HEK293 (cell line): ENCODE results near the gene CTBP2.
A peak's percentile ranks its signal among the peaks of the same experiment; 100 is the strongest.

Experiments used
- CTCF ChIA-PET: fragments of 350-600 bp; formaldehyde crosslinking; extraction: SDS; loops from one replicate; lab custom pipeline; 2021; ENCODE audit warnings: antibody characterized with exemption; lab: Yijun Ruan, JAX
- POLR2A ChIA-PET: fragments of 300-600 bp; formaldehyde crosslinking; extraction: SDS; loops from one replicate; lab custom pipeline; 2020; ENCODE audit warnings: antibody characterized with exemption, inconsistent platforms; lab: Yijun Ruan, JAX
- H3K27ac ChIP-seq: fragments of 200-500 bp; sonication (Bioruptor generic); 2 replicates; pipeline ENCODE4 v1.5.1; 2014; ENCODE audit warnings: low read depth, low read length, control low read depth, inconsistent platforms; ENCODE audit errors: extremely low read depth
- H3K36me3 ChIP-seq, 2 experiments: fragments of 200-500 bp in 1 of 2; sonication (Bioruptor generic) in 1 of 2; 1 replicate in 1 of 2; 2 replicates in 1 of 2; pipeline ENCODE4 v1.5.1; 2014 to 2017; ENCODE audit warnings: inconsistent platforms in 2 of 2, low read length in 2 of 2; ENCODE audit not compliant: control insufficient read depth in 2 of 2, insufficient read depth in 1 of 2
- H3K4me1 ChIP-seq: fragments of 200-500 bp; sonication (Bioruptor generic); 2 replicates; pipeline ENCODE4 v1.5.1; 2014; ENCODE audit warnings: mild to moderate bottlenecking, low read length, inconsistent platforms; ENCODE audit not compliant: control insufficient read depth, insufficient read depth
- H3K4me3 ChIP-seq: 2 replicates; pipeline ENCODE4 v1.5.1; 2011; ENCODE audit warnings: low read depth, mild to moderate bottlenecking, control low read depth, low read length, moderate library complexity
- H3K9me3 ChIP-seq: fragments of 200-500 bp; sonication (Bioruptor generic); 2 replicates; pipeline ENCODE4 v1.5.1; 2014; ENCODE audit warnings: low read depth, low read length, inconsistent platforms; ENCODE audit not compliant: control insufficient read depth, insufficient read depth
- KLF9 ChIP-seq: fragments of 450-650 bp; formaldehyde crosslinking; IDR thresholded peaks from 2 replicates; pipeline ENCODE4 v1.5.1; 2016; ENCODE audit warnings: missing biosample characterization, missing genetic modification characterization, low read depth
- REPIN1 ChIP-seq: fragments of 450-650 bp; formaldehyde crosslinking; IDR thresholded peaks from 2 replicates; pipeline ENCODE4 v1.5.1; 2017; ENCODE audit warnings: missing biosample characterization, missing genetic modification characterization, low read depth
- ZFP37 ChIP-seq: fragments of 450-650 bp; formaldehyde crosslinking; IDR thresholded peaks from 2 replicates; pipeline ENCODE4 v1.5.1; 2016; ENCODE audit warnings: missing biosample characterization, missing genetic modification characterization
- ZNF146 ChIP-seq: fragments of 450-650 bp; formaldehyde crosslinking; IDR thresholded peaks from 2 replicates; pipeline ENCODE4 v1.5.1; 2016; ENCODE audit warnings: missing biosample characterization, missing genetic modification characterization
- ZNF26 ChIP-seq: fragments of 450-650 bp; formaldehyde crosslinking; IDR thresholded peaks from 2 replicates; pipeline ENCODE4 v1.5.1; 2016; ENCODE audit warnings: missing biosample characterization, missing genetic modification characterization
- ZNF48 ChIP-seq: fragments of 450-650 bp; formaldehyde crosslinking; IDR thresholded peaks from 2 replicates; pipeline ENCODE4 v1.5.1; 2016; ENCODE audit warnings: missing biosample characterization, missing genetic modification characterization
- ZNF488 ChIP-seq: fragments of 450-650 bp; formaldehyde crosslinking; IDR thresholded peaks from 2 replicates; pipeline ENCODE4 v1.5.1; 2016; ENCODE audit warnings: missing biosample characterization, missing genetic modification characterization
- ZNF544 ChIP-seq: fragments of 450-650 bp; formaldehyde crosslinking; IDR thresholded peaks from 2 replicates; pipeline ENCODE4 v1.5.0; 2017; ENCODE audit warnings: missing biosample characterization, missing genetic modification characterization
- ZNF596 ChIP-seq: fragments of 450-650 bp; IDR thresholded peaks from 2 replicates; pipeline ENCODE4 v1.5.0; 2018; ENCODE audit warnings: missing biosample characterization, mild to moderate bottlenecking, missing genetic modification characterization, moderate library complexity
- ZNF623 ChIP-seq: fragments of 450-650 bp; formaldehyde crosslinking; IDR thresholded peaks from 2 replicates; pipeline ENCODE4 v1.5.1; 2016; ENCODE audit warnings: missing biosample characterization, missing genetic modification characterization
- ZNF660 ChIP-seq: fragments of 450-650 bp; IDR thresholded peaks from 2 replicates; pipeline ENCODE4 v1.5.1; 2018; ENCODE audit warnings: missing biosample characterization, mild to moderate bottlenecking, missing genetic modification characterization
- ZNF701 ChIP-seq: fragments of 450-650 bp; formaldehyde crosslinking; IDR thresholded peaks from 2 replicates; pipeline ENCODE4 v1.5.1; 2016; ENCODE audit warnings: missing biosample characterization, missing genetic modification characterization
- ZNF843 ChIP-seq: fragments of 450-650 bp; formaldehyde crosslinking; IDR thresholded peaks from 2 replicates; pipeline ENCODE4 v1.5.1; 2016; ENCODE audit warnings: missing biosample characterization, missing genetic modification characterization
- ZXDB ChIP-seq: fragments of 450-650 bp; formaldehyde crosslinking; IDR thresholded peaks from 2 replicates; pipeline ENCODE4 v1.5.1; 2016; ENCODE audit warnings: missing biosample characterization, missing genetic modification characterization
- TF ChIP-seq, protein P1 (sequence below): fragments of 450-650 bp; formaldehyde crosslinking; IDR thresholded peaks from 2 replicates; pipeline ENCODE4 v1.5.1; 2016; ENCODE audit warnings: missing biosample characterization, missing genetic modification characterization, borderline replicate concordance
- TF ChIP-seq, protein P2 (sequence below): fragments of 450-650 bp; formaldehyde crosslinking; IDR thresholded peaks from 2 replicates; pipeline ENCODE4 v1.5.1; 2016; ENCODE audit warnings: missing biosample characterization, missing genetic modification characterization, borderline replicate concordance
- TF ChIP-seq, protein P3 (sequence below): fragments of 450-650 bp; formaldehyde crosslinking; IDR thresholded peaks from 2 replicates; pipeline ENCODE4 v1.5.1; 2016; ENCODE audit warnings: missing biosample characterization, missing genetic modification characterization, low read depth
- TF ChIP-seq, protein P4 (sequence below): fragments of 450-650 bp; formaldehyde crosslinking; IDR thresholded peaks from 2 replicates; pipeline ENCODE4 v1.5.1; 2016; ENCODE audit warnings: missing biosample characterization, missing genetic modification characterization

Gene CTBP2

DNA sequence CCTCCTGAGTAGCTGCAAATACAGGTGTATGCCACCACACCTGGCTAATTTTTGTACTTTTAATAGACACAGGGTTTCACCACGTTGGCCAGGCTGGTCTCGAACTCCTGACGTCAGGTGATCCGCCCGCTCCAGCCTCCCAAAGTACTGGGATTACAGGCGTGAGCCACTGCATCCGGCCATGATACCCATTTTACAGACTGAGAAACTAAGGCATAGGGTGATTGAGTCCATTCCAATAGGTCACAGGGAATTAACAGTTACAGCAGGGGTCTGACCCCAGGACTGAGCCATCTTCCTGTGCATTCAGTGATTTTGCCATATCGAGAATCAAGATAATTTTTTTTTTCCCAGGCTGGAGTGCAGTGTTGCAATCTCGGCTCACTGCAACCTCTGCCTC, 12.3 kb upstream of the CTBP2 start (continued):
- TF ChIP-seq ZNF701 (tag by site-specific recombination) (no peak), ZNF26 (no peak), REPIN1 (tag by site-specific recombination) (no peak), ZNF623 (tag by site-specific recombination) (no peak), ZNF146 (tag by site-specific recombination) (no peak), ZFP37 (tag by site-specific recombination) (no peak)
- TF ChIP-seq, protein P1, sequence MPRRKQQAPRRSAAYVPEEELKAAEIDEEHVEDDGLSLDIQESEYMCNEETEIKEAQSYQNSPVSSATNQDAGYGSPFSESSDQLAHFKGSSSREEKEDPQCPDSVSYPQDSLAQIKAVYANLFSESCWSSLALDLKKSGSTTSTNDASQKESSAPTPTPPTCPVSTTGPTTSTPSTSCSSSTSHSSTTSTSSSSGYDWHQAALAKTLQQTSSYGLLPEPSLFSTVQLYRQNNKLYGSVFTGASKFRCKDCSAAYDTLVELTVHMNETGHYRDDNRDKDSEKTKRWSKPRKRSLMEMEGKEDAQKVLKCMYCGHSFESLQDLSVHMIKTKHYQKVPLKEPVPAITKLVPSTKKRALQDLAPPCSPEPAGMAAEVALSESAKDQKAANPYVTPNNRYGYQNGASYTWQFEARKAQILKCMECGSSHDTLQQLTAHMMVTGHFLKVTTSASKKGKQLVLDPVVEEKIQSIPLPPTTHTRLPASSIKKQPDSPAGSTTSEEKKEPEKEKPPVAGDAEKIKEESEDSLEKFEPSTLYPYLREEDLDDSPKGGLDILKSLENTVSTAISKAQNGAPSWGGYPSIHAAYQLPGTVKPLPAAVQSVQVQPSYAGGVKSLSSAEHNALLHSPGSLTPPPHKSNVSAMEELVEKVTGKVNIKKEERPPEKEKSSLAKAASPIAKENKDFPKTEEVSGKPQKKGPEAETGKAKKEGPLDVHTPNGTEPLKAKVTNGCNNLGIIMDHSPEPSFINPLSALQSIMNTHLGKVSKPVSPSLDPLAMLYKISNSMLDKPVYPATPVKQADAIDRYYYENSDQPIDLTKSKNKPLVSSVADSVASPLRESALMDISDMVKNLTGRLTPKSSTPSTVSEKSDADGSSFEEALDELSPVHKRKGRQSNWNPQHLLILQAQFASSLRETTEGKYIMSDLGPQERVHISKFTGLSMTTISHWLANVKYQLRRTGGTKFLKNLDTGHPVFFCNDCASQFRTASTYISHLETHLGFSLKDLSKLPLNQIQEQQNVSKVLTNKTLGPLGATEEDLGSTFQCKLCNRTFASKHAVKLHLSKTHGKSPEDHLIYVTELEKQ = no peak
- TF ChIP-seq, all 188 proteins: peak for 0

GRCh38 chr10:125171402-125172306, 11.3 kb upstream of the CTBP2 start:
- no peak overlapping the region for H3K4me3 ChIP-seq
- no peaks in the 10 kb centered on the region for H3K9me3 ChIP-seq
- ChIA-PET POLR2A (interaction anchor here (1.0 kb wide), 1 partner anchor 11 kb away, joined by 5 read pairs; the partner anchor contains the start of gene CTBP2), CTCF (no interaction called here)
- no peaks in the 10 kb centered on the region for H3K4me1 ChIP-seq
- no peak overlapping the region for H3K27ac ChIP-seq
- H3K36me3 ChIP-seq = no peaks in the 10 kb centered on the region
- TF ChIP-seq ZNF544 (tag by site-specific recombination) = no peak
- TF ChIP-seq, protein P2, sequence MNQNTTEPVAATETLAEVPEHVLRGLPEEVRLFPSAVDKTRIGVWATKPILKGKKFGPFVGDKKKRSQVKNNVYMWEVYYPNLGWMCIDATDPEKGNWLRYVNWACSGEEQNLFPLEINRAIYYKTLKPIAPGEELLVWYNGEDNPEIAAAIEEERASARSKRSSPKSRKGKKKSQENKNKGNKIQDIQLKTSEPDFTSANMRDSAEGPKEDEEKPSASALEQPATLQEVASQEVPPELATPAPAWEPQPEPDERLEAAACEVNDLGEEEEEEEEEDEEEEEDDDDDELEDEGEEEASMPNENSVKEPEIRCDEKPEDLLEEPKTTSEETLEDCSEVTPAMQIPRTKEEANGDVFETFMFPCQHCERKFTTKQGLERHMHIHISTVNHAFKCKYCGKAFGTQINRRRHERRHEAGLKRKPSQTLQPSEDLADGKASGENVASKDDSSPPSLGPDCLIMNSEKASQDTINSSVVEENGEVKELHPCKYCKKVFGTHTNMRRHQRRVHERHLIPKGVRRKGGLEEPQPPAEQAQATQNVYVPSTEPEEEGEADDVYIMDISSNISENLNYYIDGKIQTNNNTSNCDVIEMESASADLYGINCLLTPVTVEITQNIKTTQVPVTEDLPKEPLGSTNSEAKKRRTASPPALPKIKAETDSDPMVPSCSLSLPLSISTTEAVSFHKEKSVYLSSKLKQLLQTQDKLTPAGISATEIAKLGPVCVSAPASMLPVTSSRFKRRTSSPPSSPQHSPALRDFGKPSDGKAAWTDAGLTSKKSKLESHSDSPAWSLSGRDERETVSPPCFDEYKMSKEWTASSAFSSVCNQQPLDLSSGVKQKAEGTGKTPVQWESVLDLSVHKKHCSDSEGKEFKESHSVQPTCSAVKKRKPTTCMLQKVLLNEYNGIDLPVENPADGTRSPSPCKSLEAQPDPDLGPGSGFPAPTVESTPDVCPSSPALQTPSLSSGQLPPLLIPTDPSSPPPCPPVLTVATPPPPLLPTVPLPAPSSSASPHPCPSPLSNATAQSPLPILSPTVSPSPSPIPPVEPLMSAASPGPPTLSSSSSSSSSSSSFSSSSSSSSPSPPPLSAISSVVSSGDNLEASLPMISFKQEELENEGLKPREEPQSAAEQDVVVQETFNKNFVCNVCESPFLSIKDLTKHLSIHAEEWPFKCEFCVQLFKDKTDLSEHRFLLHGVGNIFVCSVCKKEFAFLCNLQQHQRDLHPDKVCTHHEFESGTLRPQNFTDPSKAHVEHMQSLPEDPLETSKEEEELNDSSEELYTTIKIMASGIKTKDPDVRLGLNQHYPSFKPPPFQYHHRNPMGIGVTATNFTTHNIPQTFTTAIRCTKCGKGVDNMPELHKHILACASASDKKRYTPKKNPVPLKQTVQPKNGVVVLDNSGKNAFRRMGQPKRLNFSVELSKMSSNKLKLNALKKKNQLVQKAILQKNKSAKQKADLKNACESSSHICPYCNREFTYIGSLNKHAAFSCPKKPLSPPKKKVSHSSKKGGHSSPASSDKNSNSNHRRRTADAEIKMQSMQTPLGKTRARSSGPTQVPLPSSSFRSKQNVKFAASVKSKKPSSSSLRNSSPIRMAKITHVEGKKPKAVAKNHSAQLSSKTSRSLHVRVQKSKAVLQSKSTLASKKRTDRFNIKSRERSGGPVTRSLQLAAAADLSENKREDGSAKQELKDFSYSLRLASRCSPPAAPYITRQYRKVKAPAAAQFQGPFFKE (tag by site-specific recombination) = no peak
- no peak for TF ChIP-seq ZNF843
- TF ChIP-seq, protein P3, sequence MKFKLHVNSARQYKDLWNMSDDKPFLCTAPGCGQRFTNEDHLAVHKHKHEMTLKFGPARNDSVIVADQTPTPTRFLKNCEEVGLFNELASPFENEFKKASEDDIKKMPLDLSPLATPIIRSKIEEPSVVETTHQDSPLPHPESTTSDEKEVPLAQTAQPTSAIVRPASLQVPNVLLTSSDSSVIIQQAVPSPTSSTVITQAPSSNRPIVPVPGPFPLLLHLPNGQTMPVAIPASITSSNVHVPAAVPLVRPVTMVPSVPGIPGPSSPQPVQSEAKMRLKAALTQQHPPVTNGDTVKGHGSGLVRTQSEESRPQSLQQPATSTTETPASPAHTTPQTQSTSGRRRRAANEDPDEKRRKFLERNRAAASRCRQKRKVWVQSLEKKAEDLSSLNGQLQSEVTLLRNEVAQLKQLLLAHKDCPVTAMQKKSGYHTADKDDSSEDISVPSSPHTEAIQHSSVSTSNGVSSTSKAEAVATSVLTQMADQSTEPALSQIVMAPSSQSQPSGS (tag by site-specific recombination) = peak; percentile 82; the same call in 1 of the 2 replicates
- TF ChIP-seq, protein P4, sequence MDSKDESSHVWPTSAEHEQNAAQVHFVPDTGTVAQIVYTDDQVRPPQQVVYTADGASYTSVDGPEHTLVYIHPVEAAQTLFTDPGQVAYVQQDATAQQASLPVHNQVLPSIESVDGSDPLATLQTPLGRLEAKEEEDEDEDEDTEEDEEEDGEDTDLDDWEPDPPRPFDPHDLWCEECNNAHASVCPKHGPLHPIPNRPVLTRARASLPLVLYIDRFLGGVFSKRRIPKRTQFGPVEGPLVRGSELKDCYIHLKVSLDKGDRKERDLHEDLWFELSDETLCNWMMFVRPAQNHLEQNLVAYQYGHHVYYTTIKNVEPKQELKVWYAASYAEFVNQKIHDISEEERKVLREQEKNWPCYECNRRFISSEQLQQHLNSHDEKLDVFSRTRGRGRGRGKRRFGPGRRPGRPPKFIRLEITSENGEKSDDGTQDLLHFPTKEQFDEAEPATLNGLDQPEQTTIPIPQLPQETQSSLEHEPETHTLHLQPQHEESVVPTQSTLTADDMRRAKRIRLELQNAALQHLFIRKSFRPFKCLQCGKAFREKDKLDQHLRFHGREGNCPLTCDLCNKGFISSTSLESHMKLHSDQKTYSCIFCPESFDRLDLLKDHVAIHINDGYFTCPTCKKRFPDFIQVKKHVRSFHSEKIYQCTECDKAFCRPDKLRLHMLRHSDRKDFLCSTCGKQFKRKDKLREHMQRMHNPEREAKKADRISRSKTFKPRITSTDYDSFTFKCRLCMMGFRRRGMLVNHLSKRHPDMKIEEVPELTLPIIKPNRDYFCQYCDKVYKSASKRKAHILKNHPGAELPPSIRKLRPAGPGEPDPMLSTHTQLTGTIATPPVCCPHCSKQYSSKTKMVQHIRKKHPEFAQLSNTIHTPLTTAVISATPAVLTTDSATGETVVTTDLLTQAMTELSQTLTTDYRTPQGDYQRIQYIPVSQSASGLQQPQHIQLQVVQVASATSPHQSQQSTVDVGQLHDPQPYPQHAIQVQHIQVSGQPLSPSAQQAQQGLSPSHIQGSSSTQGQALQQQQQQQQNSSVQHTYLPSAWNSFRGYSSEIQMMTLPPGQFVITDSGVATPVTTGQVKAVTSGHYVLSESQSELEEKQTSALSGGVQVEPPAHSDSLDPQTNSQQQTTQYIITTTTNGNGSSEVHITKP = no peak
- TF ChIP-seq KLF9 = 0 out of 2 replicates have a peak, but pooled peaks have one; percentile 28
- TF ChIP-seq ZNF488 (tag by site-specific recombination) = no peak
- TF ChIP-seq ZNF596 (tag by site-specific recombination) = no peak
- no peak for TF ChIP-seq ZXDB (tag by site-specific recombination)
- no peak for TF ChIP-seq ZNF48
- 0 out of 2 replicates have a peak, but pooled peaks have one; percentile 26 for TF ChIP-seq ZNF660 (tag by site-specific recombination)
